Esophagus muscularis mucosa (tissue), 3 donors: Measurements from ENCODE around the gene RPS2.

ENCODE experiments used
- POLR2AphosphoS5 ChIP-seq, 2 donors: sonication (generic); formaldehyde crosslinking; IDR thresholded peaks; one replicate each; pipeline ENCODE4 v1.6.1; 2017; ENCODE audit warnings: antibody characterized with exemption in 2 of 2
- TF ChIP-seq, protein P1 (sequence below), 3 experiments: fragments of 200-600 bp in 2 of 3; fragments of 450-650 bp in 1 of 3; sonication (generic) in 2 of 3; IDR thresholded peaks; one replicate each; pipeline ENCODE4 v1.5.1; 2017 to 2019; ENCODE audit warnings: antibody characterized with exemption in 3 of 3, mild to moderate bottlenecking in 2 of 3, moderate library complexity in 1 of 3

DNA sequence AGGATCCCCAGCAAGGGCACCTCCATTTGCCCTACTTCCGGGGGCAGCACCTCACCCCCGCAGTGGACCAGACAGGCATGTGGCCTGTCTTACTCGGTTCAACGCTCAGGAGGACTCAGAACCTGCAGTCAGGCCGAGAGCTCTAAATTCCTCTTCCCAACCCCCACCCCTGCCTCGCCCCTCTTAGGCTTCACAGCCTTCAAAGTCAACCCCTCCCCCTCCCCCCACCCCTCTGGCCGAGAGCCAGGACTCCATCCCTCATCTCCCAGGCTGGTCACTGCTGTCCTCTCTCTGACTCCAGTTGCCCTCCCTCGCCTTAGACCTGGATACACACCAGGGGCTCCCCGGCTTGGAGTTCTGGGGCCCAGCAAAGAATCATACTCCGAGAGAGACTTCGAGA is 38.4 kb downstream of the RPS2 start:
- TF ChIP-seq, protein P1, sequence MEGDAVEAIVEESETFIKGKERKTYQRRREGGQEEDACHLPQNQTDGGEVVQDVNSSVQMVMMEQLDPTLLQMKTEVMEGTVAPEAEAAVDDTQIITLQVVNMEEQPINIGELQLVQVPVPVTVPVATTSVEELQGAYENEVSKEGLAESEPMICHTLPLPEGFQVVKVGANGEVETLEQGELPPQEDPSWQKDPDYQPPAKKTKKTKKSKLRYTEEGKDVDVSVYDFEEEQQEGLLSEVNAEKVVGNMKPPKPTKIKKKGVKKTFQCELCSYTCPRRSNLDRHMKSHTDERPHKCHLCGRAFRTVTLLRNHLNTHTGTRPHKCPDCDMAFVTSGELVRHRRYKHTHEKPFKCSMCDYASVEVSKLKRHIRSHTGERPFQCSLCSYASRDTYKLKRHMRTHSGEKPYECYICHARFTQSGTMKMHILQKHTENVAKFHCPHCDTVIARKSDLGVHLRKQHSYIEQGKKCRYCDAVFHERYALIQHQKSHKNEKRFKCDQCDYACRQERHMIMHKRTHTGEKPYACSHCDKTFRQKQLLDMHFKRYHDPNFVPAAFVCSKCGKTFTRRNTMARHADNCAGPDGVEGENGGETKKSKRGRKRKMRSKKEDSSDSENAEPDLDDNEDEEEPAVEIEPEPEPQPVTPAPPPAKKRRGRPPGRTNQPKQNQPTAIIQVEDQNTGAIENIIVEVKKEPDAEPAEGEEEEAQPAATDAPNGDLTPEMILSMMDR (IDR thresholded peaks at IDR 0.05) = no peak
- TF ChIP-seq POLR2AphosphoS5 (IDR thresholded peaks at IDR 0.05) = no peak
